Hippocampal formation (tissue), 2 donors: ENCODE data around the gene SCUBE3.

ENCODE experiments used
- DNase-seq, 2 donors: peaks; one replicate each; lab custom pipeline; 2025; lab: John Stamatoyannopoulos, UW

The SCUBE3 gene

DNA sequence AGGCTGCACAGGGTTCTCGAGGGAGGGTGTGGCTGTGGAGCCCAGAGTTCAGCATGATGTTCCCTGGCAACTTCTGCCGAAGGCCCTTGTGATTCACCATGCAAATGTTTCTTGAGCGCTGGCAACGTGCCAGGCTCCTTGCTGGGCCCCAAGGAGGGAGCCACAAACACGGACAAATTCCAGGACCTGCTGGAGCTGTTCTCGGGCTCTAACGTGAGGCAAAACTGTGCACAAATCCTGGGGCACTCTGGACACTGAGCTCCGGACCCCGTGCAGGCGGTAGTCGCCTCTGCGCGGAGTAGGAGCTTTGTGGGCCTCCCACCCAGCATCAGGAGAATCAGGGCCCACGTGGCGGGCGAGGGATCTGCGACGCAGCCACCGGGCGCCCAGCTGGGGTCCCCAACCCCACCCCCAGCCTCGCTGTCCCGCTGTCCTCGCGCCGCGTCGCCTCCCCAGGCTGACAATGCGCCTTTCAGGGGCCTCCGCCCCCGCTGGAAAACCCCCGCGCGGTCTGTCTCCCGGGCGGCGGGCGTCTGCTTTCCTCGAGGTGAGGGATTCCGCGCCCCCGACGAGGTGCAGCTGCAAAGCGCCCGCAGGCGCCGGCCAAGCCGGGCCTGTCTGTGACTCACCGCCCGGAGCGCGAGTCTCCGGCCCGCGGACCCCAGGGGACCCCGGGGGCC, 31.7 kb upstream of the SCUBE3 start:
- DNase-seq, result no peak

DNA sequence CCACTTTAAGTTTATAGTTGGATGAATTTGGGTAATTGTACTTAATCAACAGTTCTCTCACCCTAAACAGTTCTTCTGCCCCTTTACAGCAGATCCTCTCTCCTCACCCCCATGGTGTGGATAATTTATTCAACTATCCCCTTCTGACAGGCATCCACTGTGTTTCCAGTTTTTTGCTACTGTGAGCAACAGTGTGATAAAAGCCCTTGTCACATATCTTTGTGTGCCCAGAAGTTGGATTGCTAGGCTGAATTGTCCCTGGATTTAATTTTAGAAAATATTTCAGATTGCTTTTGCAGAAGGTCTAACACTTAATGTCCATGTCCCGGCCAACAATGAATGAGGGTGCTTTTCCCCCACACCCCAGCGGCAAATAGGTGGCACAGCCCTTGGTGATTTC, 30.5 kb upstream of the SCUBE3 start:
- no peak for DNase-seq

DNA sequence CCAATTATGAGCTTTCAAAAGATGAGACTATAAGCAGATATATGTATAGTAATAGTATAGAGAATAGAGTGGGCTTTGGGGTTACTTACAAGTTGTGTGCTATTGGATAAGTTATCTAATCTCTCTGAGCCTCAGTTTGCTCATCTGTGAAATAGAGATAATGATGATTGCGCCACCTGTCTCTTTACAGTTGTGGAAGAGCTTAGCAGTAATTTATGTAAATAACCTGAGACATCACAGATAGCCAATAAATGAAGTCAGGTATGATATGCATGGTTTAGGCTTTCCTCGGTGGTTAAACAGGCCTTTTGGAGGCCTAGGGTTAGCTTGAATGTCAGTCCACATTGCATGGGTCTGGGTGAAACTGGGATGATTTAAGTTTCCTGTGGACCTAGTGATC, 29.8 kb upstream of the SCUBE3 start:
- no peak for DNase-seq

DNA sequence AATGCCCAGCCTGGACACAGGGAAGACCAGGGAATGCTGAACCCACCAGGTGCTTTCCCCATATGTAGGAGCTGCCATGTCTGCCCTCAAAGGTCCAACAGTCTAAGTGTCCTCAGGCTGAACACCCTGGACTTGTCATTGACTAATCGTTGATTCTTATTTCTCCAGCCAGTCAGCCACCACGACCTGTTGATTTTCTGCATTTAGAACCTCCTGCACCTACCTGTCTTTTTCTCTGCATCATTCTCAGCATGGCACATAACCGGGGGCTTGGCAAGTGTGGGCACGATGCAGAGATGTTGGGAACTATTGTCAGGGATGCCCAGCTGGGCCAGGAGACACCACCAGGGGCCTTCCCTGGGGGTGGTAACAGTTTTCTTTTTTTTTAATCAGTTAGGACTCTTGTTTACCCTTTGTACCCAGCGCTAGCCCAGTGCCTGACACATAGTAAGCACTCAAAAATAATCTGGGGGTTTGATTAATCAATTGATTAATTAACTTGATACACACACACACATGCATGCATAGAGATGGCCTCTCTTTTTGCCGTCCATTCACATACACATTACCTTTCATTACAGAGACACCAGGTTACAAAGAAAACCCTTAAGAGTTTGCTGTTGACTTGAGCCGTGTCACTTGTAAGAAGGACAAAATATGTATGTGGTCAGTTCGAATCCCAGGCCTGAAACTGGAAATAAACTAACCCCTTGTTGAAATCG, 29.0 kb upstream of the SCUBE3 start:
- DNase-seq, result no peak

DNA sequence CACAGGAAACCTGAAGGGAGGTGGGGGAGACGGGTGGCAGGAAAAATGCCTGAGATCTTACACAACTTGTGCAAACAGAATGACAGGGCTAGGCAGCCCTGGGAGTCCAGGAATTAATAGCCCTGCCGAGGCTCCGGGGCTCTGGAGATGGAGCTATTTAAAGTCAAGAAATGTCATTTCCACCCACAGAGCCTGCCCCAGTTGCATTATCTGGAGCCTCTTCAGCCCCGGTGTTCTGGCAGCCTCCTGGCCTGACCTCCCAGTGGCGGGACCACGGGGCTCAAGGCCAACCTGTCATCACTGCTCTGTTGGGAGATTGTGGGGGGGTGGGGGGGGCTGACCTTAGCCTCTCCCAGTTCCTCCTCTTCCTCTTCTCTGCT, 28.5 kb upstream of the SCUBE3 start:
- DNase-seq, result no peak

DNA sequence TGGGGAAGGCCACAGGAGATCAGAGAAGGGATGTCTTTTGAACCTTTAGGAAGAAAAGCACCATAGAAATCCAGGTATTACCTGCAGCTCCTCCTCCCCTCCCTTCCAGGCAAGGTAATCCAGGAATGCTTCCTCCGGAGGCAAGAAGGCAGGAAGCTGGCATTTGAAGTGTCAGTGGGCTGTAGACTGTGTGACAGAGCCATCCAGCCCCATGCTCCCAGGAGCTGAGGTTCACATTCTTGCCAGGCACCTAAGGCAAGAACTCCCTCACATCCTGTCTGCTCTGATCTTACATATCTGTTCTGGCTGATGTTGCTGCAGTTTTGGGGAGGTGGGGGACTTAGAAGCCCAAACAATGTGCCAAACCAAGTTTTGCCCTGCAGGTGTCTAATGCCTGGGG, 27.8 kb upstream of the SCUBE3 start:
- no peak for DNase-seq

DNA sequence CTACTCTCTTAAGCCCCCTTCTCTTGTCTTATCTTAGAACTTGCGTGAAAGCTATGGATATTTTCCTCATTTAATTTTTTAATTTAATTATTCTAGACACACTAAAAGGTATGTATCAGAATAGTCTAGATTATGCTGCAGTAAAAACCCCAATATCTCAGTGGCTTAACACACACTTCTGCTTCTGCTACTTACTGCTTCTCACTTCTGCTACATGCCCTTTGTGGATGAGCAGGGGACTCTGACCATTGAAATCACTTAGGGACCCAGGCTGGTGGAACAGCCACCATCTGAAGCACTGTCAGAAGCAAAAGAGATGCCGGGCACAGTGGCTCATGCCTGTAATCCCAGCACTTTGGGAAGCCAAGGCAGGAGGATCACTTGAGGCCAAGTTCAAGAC, 27.2 kb upstream of the SCUBE3 start:
- no peak for DNase-seq

DNA sequence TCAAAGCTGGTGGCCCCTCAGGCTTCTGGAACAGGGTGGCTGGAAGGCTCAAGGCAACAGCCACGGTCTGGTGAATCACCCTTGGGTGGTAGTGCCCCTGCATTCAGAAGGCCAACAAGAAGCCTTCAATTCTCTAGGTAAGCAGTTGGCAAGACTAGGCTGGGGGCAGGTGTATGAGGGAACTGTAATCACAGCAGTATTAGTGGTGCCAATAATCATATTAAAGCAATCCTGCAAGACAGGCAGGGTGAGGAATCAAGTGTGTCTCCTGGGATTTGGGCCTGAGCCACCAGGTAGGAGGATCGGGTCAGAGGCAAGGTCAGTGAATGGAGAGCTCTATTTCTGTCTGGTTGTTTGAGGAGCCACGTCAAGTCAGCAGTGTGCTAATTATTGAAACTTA, 24.9 kb upstream of the SCUBE3 start:
- no peak for DNase-seq

DNA sequence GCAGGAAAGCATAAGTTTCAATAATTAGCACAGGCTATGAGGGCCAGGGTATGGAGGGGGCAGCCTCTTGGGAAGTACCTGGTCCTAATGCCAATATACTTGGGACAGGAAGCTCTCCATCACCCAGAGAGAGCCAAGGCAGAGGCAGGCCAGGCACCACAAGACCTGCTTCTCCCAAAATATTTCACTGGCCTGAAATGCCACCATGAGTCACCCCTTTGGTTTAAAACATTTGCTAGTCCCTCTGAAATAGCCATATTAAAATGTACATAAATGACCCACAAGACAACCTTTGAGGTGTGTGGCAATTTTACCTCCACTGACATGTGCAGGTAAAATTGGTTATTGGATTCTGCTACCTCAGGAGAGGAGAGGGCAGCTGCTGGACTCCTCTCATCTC, 23.4 kb upstream of the SCUBE3 start:
- no peak for DNase-seq

DNA sequence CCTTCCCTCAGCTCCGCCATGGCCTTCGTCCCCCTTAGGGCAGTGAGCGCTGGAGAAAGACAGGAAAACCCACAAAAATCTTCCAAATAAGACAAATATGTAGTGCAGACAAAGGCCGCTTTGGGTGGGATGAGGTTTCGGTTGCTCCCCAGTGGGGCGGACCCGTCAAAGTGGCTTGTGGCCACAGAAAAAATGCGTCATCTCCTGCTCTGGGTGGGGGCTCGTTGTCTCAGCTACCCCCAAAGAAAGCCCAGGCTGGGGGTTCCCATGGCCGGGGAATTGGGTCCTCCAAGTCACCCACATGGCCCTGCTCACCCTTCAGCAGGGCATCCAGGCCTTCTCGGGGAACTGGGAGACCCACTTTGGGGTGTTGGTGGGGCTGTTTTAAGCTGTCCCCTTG, 21.9 kb upstream of the SCUBE3 start:
- no peak for DNase-seq

DNA sequence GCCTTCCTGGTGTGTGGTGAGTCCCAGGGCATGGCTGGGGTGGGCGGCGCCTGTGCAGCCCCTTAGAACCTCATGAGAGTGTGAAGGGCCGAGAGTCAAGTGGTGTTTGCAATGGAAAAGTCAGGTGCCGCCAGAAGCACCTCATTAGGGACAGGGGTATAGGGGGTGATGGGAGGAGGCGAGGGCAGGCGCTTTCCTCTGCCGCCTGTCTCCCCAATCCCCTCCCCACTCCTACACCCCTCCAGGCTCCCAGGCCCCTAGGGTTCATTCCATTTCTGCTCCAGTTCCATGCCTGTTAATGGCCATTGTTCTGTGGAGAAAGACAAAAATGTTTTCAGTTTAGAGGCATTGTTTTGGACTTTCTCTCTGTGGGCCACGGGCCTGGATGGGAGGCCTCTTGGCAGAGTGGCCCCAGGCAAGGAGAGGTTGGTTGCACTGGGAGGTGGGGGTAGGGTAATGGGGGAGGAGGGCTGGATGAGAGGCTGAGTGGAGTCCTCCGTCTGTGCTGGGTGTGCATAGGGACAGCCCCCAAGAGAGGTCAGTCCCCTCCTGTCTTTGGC, 21.4 kb upstream of the SCUBE3 start:
- no peak for DNase-seq

DNA sequence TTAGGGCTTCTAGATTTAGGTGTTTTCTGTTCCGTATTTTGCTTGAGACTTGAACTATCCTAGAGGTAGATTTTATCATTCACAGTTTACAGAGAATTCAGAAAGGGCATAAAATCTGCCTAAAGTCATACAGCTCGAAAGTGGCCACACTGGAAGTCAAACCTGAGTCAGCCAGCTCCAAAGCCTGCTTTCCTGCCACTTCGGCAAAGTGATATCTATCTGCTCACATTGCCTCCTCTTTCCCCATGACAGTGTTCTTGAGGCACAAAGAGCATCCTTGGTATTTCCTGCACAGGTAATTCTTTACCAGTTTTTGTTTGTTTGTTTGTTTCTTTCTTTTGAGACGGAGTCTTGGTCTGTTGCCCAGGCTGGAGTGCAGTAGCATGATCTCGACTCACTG, 19.4 kb upstream of the SCUBE3 start:
- DNase-seq, result no peak

DNA sequence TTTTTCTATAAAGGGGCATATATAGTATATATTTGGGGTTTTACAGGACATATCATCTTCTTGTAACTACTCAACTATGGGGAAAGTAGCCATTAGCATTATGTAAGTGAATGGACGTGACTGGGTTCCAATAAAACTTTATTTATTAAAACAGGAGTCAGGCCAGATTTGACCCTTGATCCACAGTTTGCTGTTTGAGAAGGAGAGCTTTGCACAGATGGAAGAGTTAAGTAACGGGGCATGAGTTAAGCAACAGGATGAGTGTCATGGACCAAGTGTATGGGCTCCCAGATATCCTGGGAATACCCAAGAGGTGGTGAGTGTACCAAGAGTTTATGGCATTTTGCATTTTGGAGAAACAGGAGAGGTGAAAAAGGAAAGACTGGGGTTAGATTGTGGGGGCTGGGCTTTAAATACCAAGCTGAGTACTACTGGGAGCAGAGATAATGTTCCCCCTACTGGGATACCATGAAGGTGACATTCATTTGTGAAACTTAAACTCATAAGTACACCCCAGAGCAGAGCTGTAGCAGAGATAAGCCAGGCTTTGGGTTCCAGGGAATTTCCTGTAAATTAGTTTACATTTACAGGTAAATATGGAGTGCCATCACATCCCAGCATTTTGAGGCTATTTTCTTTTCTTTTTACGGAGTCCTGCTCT, 18.5 kb upstream of the SCUBE3 start:
- no peak for DNase-seq

DNA sequence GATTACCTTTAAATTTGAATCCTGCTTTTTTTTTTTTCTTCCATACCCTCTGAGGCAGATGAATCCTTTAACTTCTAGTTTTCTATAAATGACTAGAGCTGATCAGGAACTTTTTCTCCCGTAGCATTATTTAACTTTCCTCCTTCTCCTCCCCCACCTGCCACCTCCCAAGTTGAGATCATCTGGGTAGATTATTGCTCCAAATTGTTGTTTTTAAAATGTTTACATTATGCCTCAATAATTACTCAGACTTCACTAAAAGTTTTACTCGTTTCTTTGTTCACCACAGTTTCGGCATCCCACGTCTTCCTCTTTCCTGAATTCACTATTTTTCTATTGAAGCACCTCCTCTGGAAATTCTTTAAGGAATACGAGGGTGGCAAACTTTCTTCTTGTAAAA, 16.6 kb upstream of the SCUBE3 start:
- no peak for DNase-seq

DNA sequence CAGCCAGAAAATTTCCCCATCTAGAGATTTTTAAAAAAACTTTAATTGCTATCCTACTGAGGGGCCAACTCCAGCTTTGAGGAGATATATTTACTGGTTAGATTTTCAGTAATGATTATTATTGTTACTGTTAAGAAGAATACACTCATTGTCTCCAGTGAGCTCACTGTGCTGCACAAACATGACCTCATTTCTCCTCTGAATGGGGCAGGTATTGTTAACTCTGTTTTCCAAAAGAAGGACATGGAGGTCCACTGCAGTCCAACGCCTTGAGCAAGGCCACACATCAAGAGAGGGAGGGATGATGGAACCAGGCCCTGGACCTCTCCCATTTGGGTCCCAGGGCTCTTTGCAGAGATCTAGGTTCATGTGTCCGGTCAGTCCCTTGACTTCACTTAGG, 13.9 kb upstream of the SCUBE3 start:
- no peak for DNase-seq

DNA sequence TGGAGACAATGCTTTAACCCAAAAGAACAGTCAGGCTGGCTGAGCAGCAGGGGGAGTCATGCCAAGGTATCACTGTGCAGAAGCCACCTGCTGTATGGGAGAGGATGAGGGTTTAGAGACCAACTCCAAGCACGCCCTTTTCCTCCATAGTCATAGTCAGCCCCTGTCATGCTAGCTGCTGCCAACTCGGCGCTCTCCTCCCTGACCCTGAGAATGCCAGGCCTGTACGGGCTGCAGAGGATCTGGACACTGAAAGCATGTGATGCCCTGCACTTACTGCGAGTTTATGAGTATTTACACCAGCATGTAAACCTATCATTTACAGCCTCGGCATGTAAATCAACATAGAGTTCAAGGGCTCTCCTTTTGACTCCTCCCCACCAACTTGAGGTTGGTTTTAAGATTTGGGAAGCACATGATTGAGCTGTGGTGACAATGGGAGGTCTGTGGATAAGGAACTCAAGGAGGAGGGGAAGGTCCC, 11.7 kb upstream of the SCUBE3 start:
- DNase-seq, result no peak

DNA sequence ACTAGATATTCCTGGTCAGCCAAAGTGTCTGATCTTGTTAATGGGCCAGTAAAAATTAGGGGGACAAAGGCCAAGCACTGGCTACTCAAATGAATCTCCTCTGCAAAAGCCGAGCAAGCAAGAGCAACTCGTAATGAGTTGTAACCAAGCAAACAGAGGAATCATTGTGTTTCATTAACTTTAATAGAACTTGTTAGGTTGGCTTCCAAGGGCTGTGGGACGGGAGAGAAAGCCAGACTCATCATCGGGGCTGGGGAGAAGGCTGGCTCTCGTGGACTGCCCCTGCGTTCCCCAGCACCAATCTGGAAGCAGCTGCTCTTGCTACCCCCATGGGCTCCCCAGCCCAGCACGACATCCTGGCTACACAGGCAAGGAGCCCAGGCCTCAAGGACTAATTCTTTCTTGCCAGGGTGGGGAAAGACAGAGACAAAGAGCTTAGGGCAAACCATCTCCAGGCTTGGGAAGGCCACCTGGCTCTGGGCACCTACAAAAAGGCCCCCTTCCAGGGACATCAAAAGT, 10.5 kb upstream of the SCUBE3 start:
- no peak for DNase-seq

DNA sequence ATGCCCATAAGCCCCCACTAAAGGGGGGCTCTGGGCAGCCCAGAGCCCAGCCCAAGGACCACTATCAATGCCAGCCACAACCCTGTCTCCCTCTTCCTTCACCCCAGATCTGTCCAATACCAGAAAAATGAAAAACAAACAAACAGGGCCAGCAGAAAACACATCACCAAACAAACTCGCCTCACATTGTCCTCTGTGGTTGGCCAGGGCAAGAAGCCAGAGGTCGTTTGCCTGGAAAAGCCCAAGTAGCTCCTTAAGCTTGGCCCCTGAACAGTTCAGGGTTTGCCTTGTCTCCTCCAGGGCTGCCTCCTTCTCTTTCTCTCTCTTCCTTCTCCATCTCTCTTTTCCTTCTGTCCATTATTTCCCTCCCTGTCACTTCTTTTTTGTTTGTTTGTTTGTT, 10.1 kb upstream of the SCUBE3 start:
- no peak for DNase-seq

DNA sequence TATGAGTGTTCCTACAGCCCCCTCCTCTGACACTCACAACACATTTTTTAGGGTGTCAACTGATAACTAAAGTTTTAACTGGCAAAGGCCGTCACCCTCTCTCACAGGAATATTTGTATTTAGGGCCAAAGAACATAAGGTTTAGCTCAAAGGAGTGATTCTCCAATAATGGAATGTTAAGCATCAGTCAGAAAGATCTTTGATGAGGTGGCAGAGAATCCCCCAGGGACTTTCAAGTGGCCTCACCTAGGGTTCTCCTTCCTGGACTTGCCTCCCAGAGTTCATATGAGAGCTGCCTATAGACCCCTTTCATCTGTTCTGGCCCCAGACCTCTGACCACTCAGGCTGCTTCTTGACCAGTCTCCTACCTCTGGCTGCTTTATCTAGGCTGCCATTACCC, 7.4 kb upstream of the SCUBE3 start:
- no peak for DNase-seq

DNA sequence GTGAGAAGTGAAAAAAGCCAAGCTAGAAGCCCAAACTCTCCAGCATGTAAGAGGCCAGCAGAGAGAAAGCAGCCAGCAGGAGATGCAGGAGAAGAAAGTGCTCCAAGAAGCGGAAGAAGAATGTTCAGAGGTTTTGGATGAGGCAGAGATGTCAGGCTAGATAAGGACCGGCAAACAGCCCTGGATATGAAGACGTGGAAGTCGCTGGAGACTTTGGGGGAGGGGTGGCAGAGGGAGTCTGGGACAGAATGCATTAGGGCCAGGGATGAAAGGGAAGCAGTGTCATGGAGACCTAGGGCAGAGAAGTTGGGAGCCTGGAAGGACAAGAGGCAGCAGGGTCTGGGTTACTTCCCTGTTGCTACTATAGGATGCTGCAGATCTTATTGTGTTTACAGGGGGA, 5.3 kb upstream of the SCUBE3 start:
- no peak for DNase-seq

DNA sequence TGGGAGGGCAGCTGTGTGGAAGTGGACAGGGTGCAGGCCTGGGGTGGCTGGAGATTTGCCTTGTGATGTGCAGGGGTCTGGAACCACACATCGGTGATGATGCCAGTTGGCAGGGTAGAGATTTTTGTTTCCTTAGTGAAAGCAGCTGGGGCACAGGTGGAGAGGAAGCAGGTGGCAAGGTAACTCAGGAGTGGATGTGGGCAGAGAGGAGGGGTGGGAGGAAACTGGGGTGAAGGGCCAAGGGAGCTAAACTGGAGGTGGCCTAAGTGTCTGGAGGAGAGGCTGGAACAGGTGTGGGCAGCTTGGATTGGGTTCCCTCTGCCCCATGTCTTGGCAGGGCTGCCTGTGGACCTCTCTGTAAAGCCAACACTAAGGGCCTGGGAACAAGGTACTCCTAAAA, 4.7 kb upstream of the SCUBE3 start:
- DNase-seq, result no peak

DNA sequence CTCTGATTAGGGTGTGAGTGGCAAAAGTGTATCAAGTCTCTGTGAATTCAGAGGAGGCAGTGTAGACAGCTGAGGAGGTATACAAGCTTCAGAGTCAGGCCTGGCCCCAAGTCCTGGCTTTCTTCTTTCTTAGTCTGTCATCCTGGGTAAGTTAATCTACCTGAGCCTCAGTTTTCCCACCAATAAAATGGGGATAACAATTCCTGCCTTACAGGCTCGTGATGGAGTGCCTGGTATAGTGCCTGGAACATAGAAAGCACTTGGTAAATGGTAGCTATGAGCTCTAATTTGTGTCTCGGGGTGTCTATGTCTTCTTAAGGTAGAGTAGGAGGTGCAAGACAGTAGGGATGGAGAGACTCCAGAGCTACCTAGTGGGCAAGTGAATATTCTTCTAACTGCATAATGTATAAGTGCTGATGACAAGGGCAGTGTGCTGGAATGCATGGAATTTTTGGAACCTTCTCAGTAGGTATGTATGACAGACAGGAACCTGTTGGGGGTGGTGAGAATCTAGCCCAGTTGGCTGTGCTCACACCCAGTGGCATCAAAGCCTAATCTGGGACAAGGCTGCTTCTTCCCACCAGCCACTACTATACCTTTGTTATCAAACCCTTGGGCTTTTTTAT, 4.0 kb upstream of the SCUBE3 start:
- no peak for DNase-seq
